Measurements from ENCODE around the gene ASL. TPM values are rescaled to one million over a fixed set of nuclear protein-coding genes. Genes with fewer than 3 reads are reported as not detected.

ASL gene
- total and polyA plus RNA-seq, 9 of the 15 experiments (the other 6 are each of a cell fraction or from before 2014, with no cell fraction given) = 2.6 to 67.0 (median 33.3) TPM

DNA sequence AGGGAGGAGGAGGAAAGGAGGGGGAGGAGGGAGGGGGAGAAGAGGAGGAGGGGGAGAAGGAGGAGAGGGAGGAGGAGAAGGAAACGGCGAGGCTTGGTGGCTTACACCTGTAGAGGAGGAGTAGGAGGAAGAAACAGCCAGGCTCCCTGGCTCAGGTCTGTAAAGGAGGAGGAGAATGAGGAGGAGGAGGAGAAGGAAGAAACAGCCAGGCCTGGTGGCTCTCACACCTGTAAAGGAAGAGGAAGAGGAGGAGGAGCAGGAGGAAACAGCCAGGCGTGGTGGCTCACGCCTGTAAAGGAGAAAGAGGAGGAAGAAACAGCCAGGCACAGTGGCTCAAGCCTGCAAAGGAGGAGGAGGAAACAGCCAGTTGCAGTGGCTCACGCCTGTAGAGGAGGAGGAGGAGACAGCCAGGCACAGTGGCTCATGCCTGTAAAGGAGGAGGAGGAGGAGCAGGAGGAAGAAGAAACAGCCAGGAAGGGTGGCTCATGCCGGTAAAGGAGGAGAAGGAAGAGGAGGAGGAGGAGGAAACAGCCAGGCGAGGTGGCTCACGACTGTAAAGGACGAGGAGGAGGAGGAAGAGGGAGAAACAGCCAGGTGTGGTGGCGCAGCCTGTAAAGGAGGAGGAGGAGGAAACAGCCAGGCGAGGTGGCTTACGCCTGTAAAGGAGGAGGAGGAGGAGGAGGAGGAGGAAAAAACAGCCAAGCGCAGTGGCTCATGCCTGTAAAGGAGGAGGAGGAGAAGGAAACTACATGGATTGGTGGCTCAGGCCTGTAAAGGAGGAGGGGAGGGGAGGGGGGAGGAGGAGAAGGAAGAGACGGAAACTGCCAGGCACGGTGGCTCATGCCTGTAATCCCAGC, 24.2 kb downstream of the ASL start (continued):
- TF ChIP-seq, protein P1, sequence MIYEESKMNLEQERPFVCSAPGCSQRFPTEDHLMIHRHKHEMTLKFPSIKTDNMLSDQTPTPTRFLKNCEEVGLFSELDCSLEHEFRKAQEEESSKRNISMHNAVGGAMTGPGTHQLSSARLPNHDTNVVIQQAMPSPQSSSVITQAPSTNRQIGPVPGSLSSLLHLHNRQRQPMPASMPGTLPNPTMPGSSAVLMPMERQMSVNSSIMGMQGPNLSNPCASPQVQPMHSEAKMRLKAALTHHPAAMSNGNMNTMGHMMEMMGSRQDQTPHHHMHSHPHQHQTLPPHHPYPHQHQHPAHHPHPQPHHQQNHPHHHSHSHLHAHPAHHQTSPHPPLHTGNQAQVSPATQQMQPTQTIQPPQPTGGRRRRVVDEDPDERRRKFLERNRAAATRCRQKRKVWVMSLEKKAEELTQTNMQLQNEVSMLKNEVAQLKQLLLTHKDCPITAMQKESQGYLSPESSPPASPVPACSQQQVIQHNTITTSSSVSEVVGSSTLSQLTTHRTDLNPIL (CRISPR knock-in tag; IDR thresholded peaks at IDR 0.05) = no peak
- TF ChIP-seq ZNF263 (CRISPR knock-in tag; IDR thresholded peaks at IDR 0.05; ENCODE audit: borderline replicate concordance) = peak; percentile 97
- TF ChIP-seq, protein P2, sequence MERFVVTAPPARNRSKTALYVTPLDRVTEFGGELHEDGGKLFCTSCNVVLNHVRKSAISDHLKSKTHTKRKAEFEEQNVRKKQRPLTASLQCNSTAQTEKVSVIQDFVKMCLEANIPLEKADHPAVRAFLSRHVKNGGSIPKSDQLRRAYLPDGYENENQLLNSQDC (CRISPR knock-in tag; IDR thresholded peaks at IDR 0.05) = no peak
- no peak for TF ChIP-seq ZNF830 (CRISPR knock-in tag; IDR thresholded peaks at IDR 0.05)
- no peak for TF ChIP-seq ZNF143 (CRISPR knock-in tag; IDR thresholded peaks at IDR 0.05)
- TF ChIP-seq BMI1 (IDR thresholded peaks at IDR 0.05; ENCODE audit: low read length) = no peak
- no peak for TF ChIP-seq RBM34 (IDR thresholded peaks at IDR 0.05; ENCODE audit: borderline replicate concordance, insufficient read depth, low read length)
- no peak for TF ChIP-seq HSF4 (CRISPR knock-in tag; IDR thresholded peaks at IDR 0.05; ENCODE audit: borderline replicate concordance)
- TF ChIP-seq, protein P3, sequence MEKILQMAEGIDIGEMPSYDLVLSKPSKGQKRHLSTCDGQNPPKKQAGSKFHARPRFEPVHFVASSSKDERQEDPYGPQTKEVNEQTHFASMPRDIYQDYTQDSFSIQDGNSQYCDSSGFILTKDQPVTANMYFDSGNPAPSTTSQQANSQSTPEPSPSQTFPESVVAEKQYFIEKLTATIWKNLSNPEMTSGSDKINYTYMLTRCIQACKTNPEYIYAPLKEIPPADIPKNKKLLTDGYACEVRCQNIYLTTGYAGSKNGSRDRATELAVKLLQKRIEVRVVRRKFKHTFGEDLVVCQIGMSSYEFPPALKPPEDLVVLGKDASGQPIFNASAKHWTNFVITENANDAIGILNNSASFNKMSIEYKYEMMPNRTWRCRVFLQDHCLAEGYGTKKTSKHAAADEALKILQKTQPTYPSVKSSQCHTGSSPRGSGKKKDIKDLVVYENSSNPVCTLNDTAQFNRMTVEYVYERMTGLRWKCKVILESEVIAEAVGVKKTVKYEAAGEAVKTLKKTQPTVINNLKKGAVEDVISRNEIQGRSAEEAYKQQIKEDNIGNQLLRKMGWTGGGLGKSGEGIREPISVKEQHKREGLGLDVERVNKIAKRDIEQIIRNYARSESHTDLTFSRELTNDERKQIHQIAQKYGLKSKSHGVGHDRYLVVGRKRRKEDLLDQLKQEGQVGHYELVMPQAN (IDR thresholded peaks at IDR 0.05; ENCODE audit: borderline replicate concordance) = peak; percentile 86
- TF ChIP-seq, protein P4, sequence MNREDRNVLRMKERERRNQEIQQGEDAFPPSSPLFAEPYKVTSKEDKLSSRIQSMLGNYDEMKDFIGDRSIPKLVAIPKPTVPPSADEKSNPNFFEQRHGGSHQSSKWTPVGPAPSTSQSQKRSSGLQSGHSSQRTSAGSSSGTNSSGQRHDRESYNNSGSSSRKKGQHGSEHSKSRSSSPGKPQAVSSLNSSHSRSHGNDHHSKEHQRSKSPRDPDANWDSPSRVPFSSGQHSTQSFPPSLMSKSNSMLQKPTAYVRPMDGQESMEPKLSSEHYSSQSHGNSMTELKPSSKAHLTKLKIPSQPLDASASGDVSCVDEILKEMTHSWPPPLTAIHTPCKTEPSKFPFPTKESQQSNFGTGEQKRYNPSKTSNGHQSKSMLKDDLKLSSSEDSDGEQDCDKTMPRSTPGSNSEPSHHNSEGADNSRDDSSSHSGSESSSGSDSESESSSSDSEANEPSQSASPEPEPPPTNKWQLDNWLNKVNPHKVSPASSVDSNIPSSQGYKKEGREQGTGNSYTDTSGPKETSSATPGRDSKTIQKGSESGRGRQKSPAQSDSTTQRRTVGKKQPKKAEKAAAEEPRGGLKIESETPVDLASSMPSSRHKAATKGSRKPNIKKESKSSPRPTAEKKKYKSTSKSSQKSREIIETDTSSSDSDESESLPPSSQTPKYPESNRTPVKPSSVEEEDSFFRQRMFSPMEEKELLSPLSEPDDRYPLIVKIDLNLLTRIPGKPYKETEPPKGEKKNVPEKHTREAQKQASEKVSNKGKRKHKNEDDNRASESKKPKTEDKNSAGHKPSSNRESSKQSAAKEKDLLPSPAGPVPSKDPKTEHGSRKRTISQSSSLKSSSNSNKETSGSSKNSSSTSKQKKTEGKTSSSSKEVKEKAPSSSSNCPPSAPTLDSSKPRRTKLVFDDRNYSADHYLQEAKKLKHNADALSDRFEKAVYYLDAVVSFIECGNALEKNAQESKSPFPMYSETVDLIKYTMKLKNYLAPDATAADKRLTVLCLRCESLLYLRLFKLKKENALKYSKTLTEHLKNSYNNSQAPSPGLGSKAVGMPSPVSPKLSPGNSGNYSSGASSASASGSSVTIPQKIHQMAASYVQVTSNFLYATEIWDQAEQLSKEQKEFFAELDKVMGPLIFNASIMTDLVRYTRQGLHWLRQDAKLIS (CRISPR knock-in tag; IDR thresholded peaks at IDR 0.05) = no peak
- TF ChIP-seq, protein P5, sequence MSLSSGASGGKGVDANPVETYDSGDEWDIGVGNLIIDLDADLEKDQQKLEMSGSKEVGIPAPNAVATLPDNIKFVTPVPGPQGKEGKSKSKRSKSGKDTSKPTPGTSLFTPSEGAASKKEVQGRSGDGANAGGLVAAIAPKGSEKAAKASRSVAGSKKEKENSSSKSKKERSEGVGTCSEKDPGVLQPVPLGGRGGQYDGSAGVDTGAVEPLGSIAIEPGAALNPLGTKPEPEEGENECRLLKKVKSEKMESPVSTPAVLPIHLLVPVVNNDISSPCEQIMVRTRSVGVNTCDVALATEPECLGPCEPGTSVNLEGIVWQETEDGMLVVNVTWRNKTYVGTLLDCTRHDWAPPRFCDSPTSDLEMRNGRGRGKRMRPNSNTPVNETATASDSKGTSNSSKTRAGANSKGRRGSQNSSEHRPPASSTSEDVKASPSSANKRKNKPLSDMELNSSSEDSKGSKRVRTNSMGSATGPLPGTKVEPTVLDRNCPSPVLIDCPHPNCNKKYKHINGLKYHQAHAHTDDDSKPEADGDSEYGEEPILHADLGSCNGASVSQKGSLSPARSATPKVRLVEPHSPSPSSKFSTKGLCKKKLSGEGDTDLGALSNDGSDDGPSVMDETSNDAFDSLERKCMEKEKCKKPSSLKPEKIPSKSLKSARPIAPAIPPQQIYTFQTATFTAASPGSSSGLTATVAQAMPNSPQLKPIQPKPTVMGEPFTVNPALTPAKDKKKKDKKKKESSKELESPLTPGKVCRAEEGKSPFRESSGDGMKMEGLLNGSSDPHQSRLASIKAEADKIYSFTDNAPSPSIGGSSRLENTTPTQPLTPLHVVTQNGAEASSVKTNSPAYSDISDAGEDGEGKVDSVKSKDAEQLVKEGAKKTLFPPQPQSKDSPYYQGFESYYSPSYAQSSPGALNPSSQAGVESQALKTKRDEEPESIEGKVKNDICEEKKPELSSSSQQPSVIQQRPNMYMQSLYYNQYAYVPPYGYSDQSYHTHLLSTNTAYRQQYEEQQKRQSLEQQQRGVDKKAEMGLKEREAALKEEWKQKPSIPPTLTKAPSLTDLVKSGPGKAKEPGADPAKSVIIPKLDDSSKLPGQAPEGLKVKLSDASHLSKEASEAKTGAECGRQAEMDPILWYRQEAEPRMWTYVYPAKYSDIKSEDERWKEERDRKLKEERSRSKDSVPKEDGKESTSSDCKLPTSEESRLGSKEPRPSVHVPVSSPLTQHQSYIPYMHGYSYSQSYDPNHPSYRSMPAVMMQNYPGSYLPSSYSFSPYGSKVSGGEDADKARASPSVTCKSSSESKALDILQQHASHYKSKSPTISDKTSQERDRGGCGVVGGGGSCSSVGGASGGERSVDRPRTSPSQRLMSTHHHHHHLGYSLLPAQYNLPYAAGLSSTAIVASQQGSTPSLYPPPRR (CRISPR knock-in tag; IDR thresholded peaks at IDR 0.05; ENCODE audit: borderline replicate concordance) = no peak
- TF ChIP-seq MEIS2 (IDR thresholded peaks at IDR 0.05; ENCODE audit: partially characterized antibody) = no peak
- no peak for TF ChIP-seq TAL1 (IDR thresholded peaks at IDR 0.05)

Measured in K562 (cell line).